Middle frontal gyrus (tissue), 1 donor: ENCODE measurements around the gene FOLR2.

Source experiments
- DNase-seq: peaks from one replicate; pipeline ENCODE4 v3.0.0-alpha.2; 2015; ENCODE audit warnings: low spot score; ENCODE audit errors: extremely low spot score

FOLR2 gene

DNA sequence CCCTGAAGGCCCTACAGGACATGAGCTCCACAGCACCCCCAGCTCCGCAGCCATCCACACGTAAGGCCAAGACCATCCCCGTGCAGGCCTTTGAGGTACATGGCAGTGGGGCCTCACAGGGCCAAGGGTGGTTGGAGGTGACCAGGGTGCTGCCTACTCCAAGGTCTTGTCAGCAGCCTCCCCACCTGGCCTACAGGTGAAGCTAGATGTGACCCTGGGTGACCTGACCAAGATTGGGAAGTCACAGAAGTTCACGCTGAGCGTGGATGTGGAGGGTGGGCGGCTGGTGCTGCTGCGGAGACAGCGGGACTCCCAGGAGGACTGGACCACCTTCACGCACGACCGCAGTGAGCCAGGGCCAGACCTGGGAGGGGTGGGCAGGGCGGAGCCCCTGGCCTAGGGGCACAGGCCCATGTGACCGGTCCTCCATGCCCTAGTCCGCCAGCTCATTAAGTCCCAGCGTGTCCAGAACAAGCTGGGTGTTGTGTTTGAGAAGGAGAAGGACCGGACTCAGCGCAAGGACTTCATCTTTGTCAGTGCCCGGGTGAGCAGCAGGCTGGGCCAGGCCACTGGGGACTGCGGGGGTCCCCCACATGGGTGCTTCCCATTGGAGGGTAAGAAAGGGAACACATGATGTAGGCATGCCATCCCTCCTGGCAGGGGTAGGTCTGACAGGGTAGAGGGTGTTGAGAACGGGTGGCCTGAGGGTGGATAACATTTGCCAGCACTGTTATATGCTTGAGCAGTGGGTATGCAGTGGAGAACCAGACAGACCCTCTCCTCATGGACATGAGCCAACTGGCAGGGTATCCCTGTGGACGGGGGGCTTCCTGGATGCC lies 13.6 kb downstream of the FOLR2 start:
- DNase-seq: no peak

DNA sequence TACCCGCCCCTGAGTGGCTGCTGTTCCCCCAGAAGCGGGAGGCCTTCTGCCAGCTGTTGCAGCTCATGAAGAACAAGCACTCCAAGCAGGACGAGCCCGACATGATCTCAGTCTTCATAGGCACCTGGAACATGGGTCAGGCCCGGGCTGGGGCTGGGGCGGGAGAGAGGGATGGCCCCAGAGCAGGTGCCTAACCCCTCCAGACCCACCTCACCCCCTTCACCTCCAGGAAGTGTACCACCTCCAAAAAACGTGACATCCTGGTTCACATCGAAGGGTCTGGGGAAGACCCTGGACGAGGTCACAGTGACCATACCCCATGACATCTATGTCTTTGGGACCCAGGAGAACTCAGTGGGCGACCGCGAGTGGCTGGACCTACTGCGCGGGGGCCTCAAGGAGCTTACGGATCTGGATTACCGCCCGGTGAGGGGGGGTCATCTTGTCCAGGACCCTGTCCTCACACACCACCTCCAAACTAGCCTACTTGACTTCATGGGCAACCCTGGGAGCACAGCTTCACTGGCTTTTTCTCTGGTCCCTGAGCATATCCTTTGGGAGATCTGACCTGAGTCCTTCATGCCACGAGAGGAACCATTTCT lies 14.3 kb downstream of the FOLR2 start:
- no peak for DNase-seq

DNA sequence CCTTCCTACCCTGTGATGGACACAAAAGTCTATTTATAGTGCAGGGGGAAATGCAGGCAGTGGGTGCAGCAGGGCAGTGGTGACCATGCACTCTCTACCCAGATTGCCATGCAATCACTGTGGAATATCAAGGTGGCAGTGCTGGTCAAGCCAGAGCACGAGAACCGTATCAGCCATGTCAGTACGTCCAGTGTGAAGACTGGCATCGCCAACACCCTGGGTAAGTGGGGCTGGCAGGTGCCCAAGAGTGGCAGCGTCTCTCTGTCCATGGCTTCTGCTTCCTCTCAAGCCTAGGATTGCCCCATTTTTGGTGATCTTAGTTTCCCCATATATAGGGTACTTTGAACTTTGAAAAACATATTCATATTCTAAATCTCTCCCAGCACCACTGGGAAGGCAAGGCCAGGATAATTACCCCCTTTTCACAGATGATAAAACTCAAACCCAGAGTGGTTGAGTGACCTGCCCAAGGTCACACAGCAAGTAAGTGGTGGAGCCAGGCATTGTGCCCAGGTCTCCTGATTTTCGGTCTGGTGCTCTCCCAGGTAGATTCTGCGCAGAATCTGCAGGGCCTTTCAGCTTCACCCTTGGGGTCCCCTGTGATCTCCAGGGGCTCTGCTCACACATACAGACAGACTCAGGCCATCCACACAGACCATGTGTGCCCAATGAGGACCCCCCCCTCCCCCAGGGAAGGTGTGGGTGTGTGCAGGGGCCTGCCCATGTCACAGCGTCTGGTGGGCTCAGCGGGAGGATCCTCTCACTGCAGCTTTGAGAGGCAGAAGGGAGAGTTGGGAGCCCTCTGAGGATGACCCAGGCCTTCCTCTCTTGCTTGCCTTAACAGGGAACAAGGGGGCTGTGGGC lies 15.0 kb downstream of the FOLR2 start:
- DNase-seq: no peak

DNA sequence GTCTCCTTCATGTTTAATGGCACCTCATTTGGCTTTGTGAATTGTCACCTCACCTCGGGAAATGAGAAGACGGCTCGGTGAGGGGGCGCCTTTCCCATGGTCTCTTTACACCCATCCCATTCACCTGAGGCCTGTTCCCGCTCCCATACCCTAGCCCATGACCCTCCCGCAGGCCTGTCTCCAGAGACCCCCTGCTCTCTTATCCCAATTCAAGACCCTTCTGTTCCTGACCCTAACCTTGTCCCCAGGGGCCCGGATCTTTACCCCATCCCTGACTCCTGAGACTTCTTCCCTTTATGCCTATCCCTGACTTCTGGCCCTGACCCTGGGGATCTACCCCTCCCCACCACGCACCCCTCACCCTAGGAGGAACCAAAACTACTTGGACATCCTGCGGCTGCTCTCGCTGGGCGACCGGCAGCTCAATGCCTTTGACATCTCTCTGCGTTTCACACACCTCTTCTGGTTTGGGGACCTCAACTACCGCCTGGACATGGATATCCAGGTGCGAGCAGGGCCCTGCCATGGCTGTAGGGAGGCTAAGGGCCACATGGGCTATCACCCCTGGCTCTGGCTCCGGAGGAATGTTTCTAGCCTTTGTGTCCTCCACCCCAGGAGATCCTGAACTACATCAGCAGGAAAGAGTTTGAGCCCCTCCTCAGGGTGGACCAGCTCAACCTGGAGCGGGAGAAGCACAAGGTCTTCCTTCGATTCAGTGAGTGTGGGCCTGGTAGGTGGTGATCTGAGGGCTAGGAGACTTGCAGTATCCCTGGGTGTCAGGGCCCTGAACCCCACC lies 15.9 kb downstream of the FOLR2 start:
- no peak for DNase-seq

DNA sequence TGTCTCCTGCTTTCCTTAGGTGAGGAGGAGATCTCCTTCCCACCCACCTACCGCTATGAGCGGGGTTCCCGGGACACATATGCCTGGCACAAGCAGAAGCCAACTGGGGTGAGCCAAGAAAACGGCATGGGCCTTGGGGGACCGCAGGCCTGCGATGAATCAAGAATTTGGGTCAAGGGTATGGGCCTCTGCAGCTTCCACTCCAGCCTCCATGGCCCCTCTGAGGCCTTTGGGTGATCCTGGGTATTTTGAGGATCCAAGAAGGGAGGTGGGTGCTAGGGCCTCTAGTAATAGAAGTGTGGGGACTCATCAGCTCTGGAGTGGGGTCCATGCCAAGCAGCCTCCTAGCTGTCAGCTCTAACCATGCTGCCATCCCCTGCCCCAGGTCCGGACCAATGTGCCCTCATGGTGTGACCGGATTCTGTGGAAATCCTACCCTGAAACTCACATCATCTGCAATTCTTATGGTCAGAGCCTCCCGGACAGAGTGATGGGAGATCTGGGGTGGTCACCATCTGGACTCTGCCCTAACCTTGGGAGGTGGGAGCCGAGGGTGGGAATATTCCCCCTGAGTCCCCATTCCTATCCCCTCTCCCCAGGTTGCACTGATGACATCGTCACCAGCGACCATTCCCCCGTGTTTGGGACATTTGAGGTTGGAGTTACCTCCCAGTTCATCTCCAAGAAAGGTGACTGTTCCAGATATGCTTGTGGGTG lies 16.6 kb downstream of the FOLR2 start:
- no peak for DNase-seq

DNA sequence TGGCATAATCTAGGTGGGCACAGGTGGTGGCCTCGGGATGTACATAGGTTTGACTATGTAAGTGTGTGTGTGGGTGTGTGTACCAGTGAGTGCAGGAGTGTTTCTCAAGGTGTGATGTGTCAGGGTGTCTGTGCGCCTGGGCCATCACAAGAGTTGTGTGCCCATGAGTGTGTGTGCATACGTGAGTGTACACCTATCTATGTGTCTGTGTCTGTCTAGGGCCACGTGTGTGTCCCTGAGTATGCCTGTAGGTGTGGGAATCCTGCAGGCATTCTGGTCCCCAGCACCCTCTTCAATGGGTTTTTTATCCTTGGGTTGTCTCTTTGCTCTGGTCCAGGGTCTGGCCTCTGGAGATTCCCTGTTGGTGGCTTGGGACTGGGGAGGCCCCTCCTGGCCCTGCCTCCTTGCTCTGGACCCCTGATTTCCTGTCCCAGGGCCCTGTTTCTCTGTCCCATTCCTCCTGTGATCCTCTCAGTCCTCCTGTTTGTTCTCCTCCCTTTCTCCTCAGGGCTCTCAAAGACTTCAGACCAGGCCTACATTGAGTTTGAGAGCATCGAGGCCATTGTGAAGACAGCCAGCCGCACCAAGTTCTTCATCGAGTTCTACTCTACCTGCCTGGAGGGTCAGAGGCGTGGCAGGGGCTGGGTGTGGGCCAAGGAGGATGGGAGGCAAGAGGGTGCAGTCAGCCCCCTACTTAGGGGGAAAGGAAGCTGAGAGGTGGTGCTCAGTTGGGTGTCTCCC lies 17.3 kb downstream of the FOLR2 start:
- no peak for DNase-seq

DNA sequence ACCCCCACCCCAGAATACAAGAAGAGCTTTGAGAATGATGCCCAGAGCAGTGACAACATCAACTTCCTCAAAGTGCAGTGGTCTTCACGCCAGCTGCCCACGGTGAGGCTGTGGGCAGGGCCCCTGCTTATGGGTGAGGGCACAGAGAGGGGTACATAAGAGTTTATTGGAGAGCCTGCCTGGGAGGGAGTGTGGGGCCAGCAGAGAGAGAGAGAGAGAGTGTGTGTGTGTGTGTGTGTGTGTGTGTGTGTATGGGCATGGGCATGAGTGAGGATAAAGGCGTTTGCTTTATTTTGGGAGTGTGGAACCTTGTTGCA lies 17.9 kb downstream of the FOLR2 start:
- DNase-seq: no peak

DNA sequence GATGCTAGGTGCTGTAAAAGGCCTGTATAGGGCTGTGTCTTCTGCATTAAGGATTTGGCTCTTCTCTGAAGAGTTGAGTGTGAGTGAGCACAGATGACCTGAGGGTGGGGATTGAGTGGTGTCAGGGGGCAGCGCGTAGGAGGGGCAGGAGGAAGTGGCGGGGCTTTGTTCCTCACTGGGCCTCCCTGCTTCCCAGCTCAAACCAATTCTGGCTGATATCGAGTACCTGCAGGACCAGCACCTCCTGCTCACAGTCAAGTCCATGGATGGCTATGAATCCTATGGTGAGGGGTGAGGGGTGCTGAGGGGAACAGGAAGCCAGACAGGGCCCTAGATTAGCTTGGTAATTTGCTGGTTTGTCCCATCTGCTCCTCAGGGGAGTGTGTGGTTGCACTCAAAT lies 18.3 kb downstream of the FOLR2 start:
- DNase-seq: no peak

DNA sequence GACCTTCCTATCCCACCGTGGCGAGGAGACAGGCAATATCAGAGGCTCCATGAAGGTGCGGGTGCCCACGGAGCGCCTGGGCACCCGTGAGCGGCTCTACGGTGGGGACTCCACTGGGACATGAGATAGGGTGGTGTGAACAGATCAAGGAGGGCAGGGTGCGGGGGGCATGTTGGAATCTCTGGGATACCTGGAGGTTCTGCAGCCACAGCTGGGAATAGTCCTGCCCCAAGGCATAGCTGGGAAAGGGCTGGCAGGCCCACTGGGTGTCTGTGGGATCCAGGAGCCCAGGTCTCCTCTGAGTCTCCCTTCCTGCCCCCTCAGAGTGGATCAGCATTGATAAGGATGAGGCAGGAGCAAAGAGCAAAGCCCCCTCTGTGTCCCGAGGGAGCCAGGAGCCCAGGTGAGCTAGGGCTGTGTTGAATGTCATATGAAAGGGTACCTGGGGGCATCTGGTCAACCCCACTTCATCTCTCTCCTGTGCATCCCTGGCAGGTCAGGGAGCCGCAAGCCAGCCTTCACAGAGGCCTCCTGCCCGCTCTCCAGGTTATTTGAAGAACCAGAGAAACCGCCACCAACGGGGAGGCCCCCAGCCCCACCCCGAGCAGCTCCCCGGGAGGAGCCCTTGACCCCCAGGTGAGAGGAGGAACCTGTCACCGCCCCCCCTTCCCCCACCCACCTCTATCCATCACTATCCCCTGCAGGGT lies 18.9 kb downstream of the FOLR2 start:
- no peak for DNase-seq

DNA sequence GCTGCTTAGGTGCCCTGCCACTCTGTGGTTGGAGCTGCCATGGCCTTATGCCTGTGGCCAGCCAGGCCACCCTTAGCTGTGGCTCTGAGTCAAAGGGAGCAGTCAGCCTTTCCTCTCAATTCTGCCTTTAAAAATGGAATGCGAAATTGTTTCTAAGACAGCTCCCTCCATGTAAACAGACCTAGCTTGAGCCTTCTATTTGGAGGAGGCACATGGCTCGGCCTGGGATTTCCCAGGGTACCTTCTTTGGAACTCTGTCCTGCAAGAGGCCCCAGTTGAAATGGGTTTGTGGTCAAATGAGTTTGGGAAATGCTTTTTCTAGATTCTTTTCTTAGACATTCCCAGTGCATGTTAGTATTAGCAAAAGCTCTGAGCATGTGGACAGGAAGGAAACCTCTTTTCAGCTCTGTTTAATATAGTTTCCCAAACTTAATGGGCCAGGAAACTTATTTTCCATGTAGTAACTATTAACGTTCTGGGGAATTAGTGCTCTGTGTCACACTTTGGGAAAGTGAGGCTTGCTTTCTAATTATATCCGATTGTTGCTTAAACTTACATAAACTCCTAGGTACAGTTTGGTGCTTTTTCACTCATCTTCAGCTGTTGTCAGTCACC lies 19.6 kb downstream of the FOLR2 start:
- DNase-seq: no peak

DNA sequence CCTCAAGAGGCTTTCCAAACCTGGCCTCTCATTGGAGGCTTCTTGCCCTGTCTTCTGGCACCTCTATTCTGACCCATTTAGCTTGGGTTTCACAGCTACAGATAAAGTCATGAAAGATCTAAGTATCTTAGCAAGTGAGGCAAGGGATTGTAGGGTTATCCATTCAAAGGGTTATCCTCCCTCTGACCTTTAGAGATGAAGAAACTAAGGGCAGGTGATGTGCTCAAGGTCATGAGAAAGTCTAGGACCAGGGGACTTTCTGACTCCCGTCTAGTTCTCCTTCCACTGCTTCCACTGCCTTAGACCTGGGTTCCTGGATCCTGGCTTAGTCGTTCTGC lies 20.1 kb downstream of the FOLR2 start:
- DNase-seq: no peak

DNA sequence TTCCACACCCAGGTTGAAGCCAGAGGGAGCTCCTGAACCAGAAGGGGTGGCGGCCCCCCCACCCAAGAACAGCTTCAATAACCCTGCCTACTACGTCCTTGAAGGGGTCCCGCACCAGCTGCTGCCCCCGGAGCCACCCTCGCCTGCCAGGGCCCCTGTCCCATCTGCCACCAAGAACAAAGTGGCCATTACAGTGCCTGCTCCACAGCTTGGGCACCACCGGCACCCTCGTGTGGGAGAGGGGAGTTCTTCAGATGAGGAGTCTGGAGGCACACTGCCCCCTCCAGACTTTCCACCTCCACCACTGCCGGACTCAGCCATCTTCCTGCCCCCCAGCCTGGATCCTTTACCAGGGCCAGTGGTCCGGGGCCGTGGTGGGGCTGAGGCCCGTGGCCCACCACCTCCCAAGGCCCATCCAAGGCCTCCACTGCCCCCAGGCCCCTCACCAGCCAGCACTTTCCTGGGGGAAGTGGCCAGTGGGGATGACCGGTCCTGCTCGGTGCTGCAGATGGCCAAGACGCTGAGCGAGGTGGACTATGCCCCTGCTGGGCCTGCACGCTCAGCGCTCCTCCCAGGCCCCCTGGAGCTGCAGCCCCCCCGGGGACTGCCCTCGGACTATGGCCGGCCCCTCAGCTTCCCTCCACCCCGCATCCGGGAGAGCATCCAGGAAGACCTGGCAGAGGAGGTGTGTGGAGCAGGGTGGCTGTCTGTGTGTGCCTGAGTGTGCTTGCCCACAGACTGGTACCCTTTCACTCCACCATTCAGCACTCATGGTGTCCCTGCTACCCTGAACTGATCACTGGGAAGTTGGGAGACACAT lies 20.7 kb downstream of the FOLR2 start:
- DNase-seq: no peak

DNA sequence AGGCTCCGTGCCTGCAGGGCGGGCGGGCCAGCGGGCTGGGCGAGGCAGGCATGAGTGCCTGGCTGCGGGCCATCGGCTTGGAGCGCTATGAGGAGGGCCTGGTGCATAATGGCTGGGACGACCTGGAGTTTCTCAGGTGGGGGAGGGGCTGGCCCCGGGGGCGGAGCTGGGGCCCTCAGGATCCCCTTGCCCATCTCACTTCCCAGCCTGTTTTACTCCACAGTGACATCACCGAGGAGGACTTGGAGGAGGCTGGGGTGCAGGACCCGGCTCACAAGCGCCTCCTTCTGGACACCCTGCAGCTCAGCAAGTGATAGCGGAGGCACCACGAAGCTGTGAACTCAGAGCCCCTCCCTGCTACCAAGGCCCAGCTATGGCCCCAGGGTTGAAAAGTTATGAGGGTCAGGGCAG lies 21.5 kb downstream of the FOLR2 start:
- DNase-seq: no peak

DNA sequence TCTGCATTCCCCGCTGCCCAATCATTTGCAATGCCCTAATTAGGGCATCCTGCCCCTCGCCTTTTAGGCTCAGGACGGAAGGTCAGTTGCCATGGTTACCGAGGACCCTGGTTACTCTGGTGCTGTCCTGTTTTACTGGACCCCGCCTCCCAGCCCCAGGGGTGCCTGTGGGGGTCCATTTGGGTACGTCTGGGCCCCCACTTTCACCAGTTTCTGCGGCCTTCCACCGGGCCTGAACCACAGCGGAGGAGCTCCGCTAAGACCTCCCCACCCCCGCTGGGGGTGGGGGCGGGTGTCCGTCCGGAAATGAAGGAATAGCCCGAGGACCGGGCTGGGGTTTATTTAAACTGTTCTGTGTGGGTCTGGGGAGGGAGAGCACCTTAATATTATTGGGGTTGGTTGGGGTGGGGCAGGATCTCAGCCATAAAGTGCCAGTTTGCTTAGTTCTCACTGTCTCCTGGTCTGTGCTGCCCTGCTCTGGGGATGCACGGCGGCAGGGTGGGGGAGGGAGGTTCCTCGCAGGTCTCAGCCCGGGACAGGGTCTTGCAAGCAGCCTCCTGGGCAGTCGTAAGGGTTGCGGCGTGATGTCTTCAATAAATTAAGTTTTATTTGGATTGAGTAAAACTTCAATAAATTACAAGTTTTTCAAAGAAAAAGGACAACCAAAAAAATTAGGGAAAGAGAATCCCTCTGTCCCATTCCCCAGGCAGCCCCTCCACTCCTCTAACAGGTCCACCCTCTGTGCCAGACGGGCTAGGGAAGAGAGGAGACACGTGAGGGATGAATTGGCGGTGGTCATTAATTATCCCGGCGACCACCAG lies 22.1 kb downstream of the FOLR2 start:
- no peak for DNase-seq

DNA sequence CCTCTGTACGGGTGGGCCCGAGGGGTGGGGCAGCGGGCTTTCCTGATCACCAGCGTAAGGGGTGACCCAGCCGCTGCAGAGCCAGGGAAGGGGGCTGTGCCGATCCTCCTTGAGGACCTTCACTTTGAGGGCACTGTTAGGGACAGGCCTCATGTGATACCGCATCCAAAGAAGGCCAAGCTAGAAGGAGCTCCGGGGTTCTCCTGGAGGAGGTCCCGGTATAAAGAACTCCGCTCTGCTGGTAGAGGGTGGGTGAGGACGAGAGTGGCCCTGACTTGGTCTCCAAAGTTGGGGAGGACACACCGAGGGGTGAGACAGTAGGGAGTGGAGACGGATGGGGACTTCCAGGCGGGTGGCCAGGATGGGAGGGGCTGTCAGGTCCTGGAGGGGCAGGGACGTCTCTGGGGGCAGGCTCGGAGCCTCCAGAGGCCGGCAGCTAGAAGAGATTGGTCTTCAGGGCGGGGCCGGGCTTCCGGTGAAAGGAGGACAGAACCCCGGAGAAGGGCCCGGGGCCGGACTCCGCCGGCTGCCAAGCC lies 22.8 kb downstream of the FOLR2 start:
- no peak for DNase-seq

DNA sequence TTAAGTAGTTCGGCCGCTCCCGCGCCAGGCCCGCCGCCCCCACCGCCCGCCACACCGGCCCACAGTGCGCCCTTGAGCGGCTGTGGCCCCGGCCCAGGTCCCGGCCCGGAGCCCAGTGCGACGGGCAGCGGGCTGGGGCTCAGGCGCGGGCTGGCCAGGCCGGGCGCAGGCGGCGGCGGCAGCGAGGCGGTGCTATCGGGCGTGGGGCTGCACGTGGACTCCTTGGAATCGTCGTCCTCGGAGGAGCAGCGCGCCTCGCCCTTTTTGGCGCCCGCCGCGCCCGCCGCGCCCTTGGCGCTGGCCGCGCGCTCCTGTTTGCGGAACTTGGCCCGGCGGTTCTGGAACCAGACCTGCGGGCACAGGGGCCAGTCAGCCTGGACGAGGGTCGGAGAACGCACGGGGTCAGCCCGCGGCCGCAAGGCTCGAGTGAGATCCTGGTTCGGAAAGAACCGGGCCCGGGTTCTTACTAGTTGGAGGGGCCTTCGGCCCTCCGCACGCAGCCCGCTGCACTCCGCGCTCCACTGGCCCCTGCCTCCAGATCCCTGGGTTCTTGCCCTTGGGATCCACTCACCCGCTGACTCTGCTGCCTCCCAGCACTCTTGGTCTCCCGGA lies 23.4 kb downstream of the FOLR2 start:
- DNase-seq: no peak
